ENCODE data around the gene NELFA.

The NELFA gene

GRCh38 chr4:1981251-1982058 lies 27.3 kb downstream of the NELFA start:
- peak; percentile 44 for DNase-seq

GRCh38 chr4:1980561-1981041 lies 28.2 kb downstream of the NELFA start:
- DNase-seq, result no peak

- no peak for DNase-seq
Measured at GRCh38 chr4:1979477-1980196, 29.1 kb downstream of the NELFA start.

GRCh38 chr4:1978741-1979476 lies 29.9 kb downstream of the NELFA start:
- DNase-seq, result no peak

- no peak for DNase-seq
Measured at GRCh38 chr4:1978226-1978625, 30.5 kb downstream of the NELFA start.

- no peak for DNase-seq
Measured at GRCh38 chr4:1976416-1977352, 32.1 kb downstream of the NELFA start.

- DNase-seq, result no peak
Measured at GRCh38 chr4:1975880-1976279, 32.9 kb downstream of the NELFA start.

- DNase-seq, result no peak
Measured at GRCh38 chr4:1975391-1975801, 33.4 kb downstream of the NELFA start.

- no peak for DNase-seq
Measured at GRCh38 chr4:1974840-1975239, 33.9 kb downstream of the NELFA start.

- DNase-seq, result no peak
Measured at GRCh38 chr4:1973661-1974060, 35.1 kb downstream of the NELFA start.

GRCh38 chr4:1973218-1973617 lies 35.6 kb downstream of the NELFA start:
- DNase-seq, result no peak

- no peak for DNase-seq
Measured at GRCh38 chr4:1972414-1972813, 36.4 kb downstream of the NELFA start.

GRCh38 chr4:1971456-1972200 lies 37.1 kb downstream of the NELFA start:
- DNase-seq, result no peak

- DNase-seq, result no peak
Measured at GRCh38 chr4:1970926-1971325, 37.8 kb downstream of the NELFA start.

GRCh38 chr4:1969928-1970723 lies 38.6 kb downstream of the NELFA start:
- no peak for DNase-seq

- DNase-seq, result no peak
Measured at GRCh38 chr4:1968686-1969295, 40.0 kb downstream of the NELFA start.

- no peak for DNase-seq
Measured at GRCh38 chr4:1967512-1968149, 41.1 kb downstream of the NELFA start.

- no peak for DNase-seq
Measured at GRCh38 chr4:1964971-1965370, 43.8 kb downstream of the NELFA start.

- DNase-seq, result no peak
Measured at GRCh38 chr4:1964443-1964842, 44.3 kb downstream of the NELFA start.

- no peak for DNase-seq
Measured at GRCh38 chr4:1962980-1963379, 45.8 kb downstream of the NELFA start.
